T-cell (primary cell): ENCODE data around the gene MUC4. TPM values are rescaled to one million over a fixed set of nuclear protein-coding genes. Genes with fewer than 3 reads are reported as not detected.

Experiments
- ATAC-seq, 4 experiments: fragments of 200-7000 bp in 3 of 4; fragments of 150-1000 bp in 1 of 4; cut with Tn5 transposase; replicated peaks in 1 of 4; 1 replicate in 3 of 4; 2 replicates in 1 of 4; pipeline ENCODE4 v1.10.0; 2021; ENCODE audit warnings: moderate library complexity in 3 of 4, mild to moderate bottlenecking in 2 of 4, moderate number of reproducible peaks in 1 of 4
- CTCF ChIA-PET, 2 donors: fragments of 300-600 bp; sonication (Branson Sonifier 250); formaldehyde crosslinking; loops; one replicate each; lab custom pipeline; 2022; ENCODE audit warnings: antibody characterized with exemption in 2 of 2; lab: Charles Lee
- POLR2A ChIA-PET, 2 donors: fragments of 300-600 bp; sonication (Branson Sonifier 250); formaldehyde crosslinking; loops; one replicate each; lab custom pipeline; 2022; ENCODE audit warnings: antibody characterized with exemption in 2 of 2; lab: Charles Lee
- DNase-seq, 35 experiments: peaks; one replicate each; pipeline versions ENCODE4 v3.0.0 to v3.0.0-alpha.2; 2013 to 2023
- H3K27ac ChIP-seq: one replicate; pipeline ENCODE4 v1.5.1; 2013; ENCODE audit warnings: low read length
- H3K27me3 ChIP-seq, 2 experiments: replicated peaks in 1 of 2; 1 replicate in 1 of 2; 2 replicates in 1 of 2; pipeline versions ENCODE4 v1.6.1 to v1.7.0; 2013; ENCODE audit warnings: low read length in 1 of 2, mixed read lengths in 1 of 2; ENCODE audit not compliant: control insufficient read depth in 2 of 2, insufficient read depth in 2 of 2; ENCODE audit errors: extremely low read depth in 1 of 2
- H3K36me3 ChIP-seq, 2 donors: 1 replicate in 1 of 2; 2 replicates in 1 of 2; pipeline versions ENCODE4 v1.6.1 to v1.7.0; 2013; ENCODE audit warnings: low read length in 1 of 2; ENCODE audit not compliant: control insufficient read depth in 2 of 2, insufficient read depth in 1 of 2; ENCODE audit errors: extremely low read depth in 1 of 2
- H3K4me1 ChIP-seq, 2 experiments: 1 replicate in 1 of 2; 2 replicates in 1 of 2; pipeline versions ENCODE4 v1.6.1 to v1.7.0; 2013; ENCODE audit warnings: low read length in 2 of 2, mixed read lengths in 1 of 2; ENCODE audit not compliant: insufficient read depth in 2 of 2, control insufficient read depth in 1 of 2; ENCODE audit errors: extremely low read depth in 1 of 2
- H3K4me3 ChIP-seq, 2 donors: 1 replicate in 1 of 2; 2 replicates in 1 of 2; pipeline versions ENCODE4 v1.5.1 to v1.7.0; 2013; ENCODE audit warnings: mild to moderate bottlenecking in 2 of 2, low read length in 1 of 2, moderate library complexity in 1 of 2; ENCODE audit not compliant: control insufficient read depth in 1 of 2; ENCODE audit errors: extremely low read depth in 1 of 2
- H3K9me3 ChIP-seq: 2 replicates; pipeline ENCODE4 v1.7.0; 2013
- H3K27ac Mint-ChIP-seq, 2 donors: one replicate each; pipeline ENCODE4 v1.8.0; 2020 to 2021; ENCODE audit warnings: mild to moderate bottlenecking in 2 of 2, mixed read lengths in 2 of 2
- H3K27me3 Mint-ChIP-seq, 2 donors: one replicate each; pipeline ENCODE4 v1.8.0; 2021 to 2022; ENCODE audit warnings: mixed read lengths in 2 of 2
- H3K36me3 Mint-ChIP-seq: one replicate; pipeline ENCODE4 v1.8.0; 2021; ENCODE audit warnings: mixed read lengths
- H3K4me1 Mint-ChIP-seq, 3 donors: one replicate each; pipeline ENCODE4 v1.8.0; 2020 to 2022; ENCODE audit warnings: mixed read lengths in 3 of 3, mild to moderate bottlenecking in 1 of 3
- H3K4me3 Mint-ChIP-seq, 3 donors: one replicate each; pipeline ENCODE4 v1.8.0; 2020 to 2022; ENCODE audit warnings: mild to moderate bottlenecking in 3 of 3, mixed read lengths in 3 of 3, moderate library complexity in 3 of 3
- H3K9me3 Mint-ChIP-seq, 3 donors: one replicate each; pipeline ENCODE4 v1.8.0; 2020 to 2022; ENCODE audit warnings: mixed read lengths in 3 of 3
- WGBS: methylation state at CpG from one replicate; pipeline ENCODE4 v1.1.5; 2013; ENCODE audit warnings: missing lambda C conversion rate; ENCODE audit not compliant: insufficient coverage; 5-methylcytosine and 5-hydroxymethylcytosine counted together
- total RNA-seq, 35 experiments: library from RNA in 6 of 35; stranded (reverse) in 6 of 35; fragments of 120-200 nt in 1 of 35; gene quantifications; one replicate each; pipeline versions ENCODE4 v1.2.1 to v1.2.4 and lab custom pipeline; 2013 to 2026

MUC4 gene
- total RNA-seq, 5 donors from 2014 or later (not counting 1 experiment from before 2014, with no cell fraction given) = 0.03 to 0.16 (median 0.05) TPM; not detected in 1

GRCh38 chr3:195701042-195701915, 110.5 kb downstream of the MUC4 start:
- no peaks in the 10 kb centered on the region for H3K4me1 ChIP-seq
- WGBS = 83% methylated on average over 6 of the region's 9 CpGs
- Mint-ChIP-seq H3K36me3 (peaks cover 16% of the 10 kb centered on the region), H3K4me3 (no peak overlapping the region), H3K27ac (no peak overlapping the region), H3K27me3 (no peaks in the 10 kb centered on the region), H3K4me1 (peaks cover 0 to 6% (median 0%) of the 10 kb centered on the region in 3 donors), H3K9me3 (no peaks in the 10 kb centered on the region)
- CTCF ChIA-PET = interaction anchor here in 1 of 2 donors (0.6 kb wide), 1 partner anchor 157 kb away, joined by 3 read pairs; no protein-coding TSS in a partner anchor
- H3K27me3 ChIP-seq = no peaks in the 10 kb centered on the region
- POLR2A ChIA-PET = no interaction called here
- H3K9me3 ChIP-seq = no peaks in the 10 kb centered on the region
- ATAC-seq (no peak), DNase-seq (no peak)
- H3K36me3 ChIP-seq = peaks cover 0 to 6% of the 10 kb centered on the region in 2 donors
- H3K27ac ChIP-seq = no peak overlapping the region
- H3K4me3 ChIP-seq = no peak overlapping the region

- Histone ChIP-seq H3K4me1 (no peaks in the 10 kb centered on the region), H3K27me3 (no peaks in the 10 kb centered on the region), H3K27ac (no peak overlapping the region), H3K36me3 (peaks cover 0 to 6% of the 10 kb centered on the region in 2 donors), H3K4me3 (no peak overlapping the region), H3K9me3 (no peaks in the 10 kb centered on the region)
- POLR2A ChIA-PET = no interaction called here
- no peak overlapping the region for H3K27ac Mint-ChIP-seq
- H3K27me3 Mint-ChIP-seq = no peaks in the 10 kb centered on the region
- ATAC-seq (no peak), DNase-seq (no peak)
- H3K4me1 Mint-ChIP-seq = peaks cover 0 to 6% (median 3%) of the 10 kb centered on the region in 3 donors
- no peak overlapping the region for H3K4me3 Mint-ChIP-seq
- H3K36me3 Mint-ChIP-seq = peaks cover 22% of the 10 kb centered on the region
- CTCF ChIA-PET = no interaction called here
- H3K9me3 Mint-ChIP-seq = no peaks in the 10 kb centered on the region
- WGBS = 93% methylated on average over 3 of the region's 5 CpGs
Measured at GRCh38 chr3:195700319-195700718, 111.4 kb downstream of the MUC4 start.

GRCh38 chr3:195699860-195700259, 111.9 kb downstream of the MUC4 start:
- no peaks in the 10 kb centered on the region for H3K27me3 Mint-ChIP-seq
- peaks cover 3 to 7% of the 10 kb centered on the region in 2 donors for H3K36me3 ChIP-seq
- no peak overlapping the region for H3K4me3 ChIP-seq
- H3K36me3 Mint-ChIP-seq = peaks cover 25% of the 10 kb centered on the region
- no peak for DNase-seq
- no peak overlapping the region for H3K4me3 Mint-ChIP-seq
- peaks cover 0 to 6% (median 3%) of the 10 kb centered on the region in 3 donors for H3K4me1 Mint-ChIP-seq
- no peaks in the 10 kb centered on the region for H3K27me3 ChIP-seq
- H3K9me3 Mint-ChIP-seq = no peaks in the 10 kb centered on the region
- H3K27ac ChIP-seq = no peak overlapping the region
- no peaks in the 10 kb centered on the region for H3K9me3 ChIP-seq
- ATAC-seq = no peak
- peak overlapping the region in 1 of 2 donors; percentile 4 for H3K27ac Mint-ChIP-seq
- 98% methylated on average over 4 of the region's 6 CpGs for WGBS
- CTCF ChIA-PET = no interaction called here
- POLR2A ChIA-PET = interaction anchor here in 1 of 2 donors (0.5 kb wide), 1 partner anchor 680 kb away, joined by 6 read pairs; no protein-coding TSS in a partner anchor
- no peaks in the 10 kb centered on the region for H3K4me1 ChIP-seq

GRCh38 chr3:195699388-195699771, 112.3 kb downstream of the MUC4 start:
- H3K27ac Mint-ChIP-seq = peak overlapping the region in 1 of 2 donors; percentile 4
- no peaks in the 10 kb centered on the region for H3K27me3 Mint-ChIP-seq
- ChIA-PET POLR2A (interaction anchor here in 1 of 2 donors (0.5 kb wide), 1 partner anchor 681 kb away, joined by 6 read pairs; no protein-coding TSS in a partner anchor), CTCF (no interaction called here)
- no peak for DNase-seq
- peaks cover 0 to 6% (median 3%) of the 10 kb centered on the region in 3 donors for H3K4me1 Mint-ChIP-seq
- H3K9me3 Mint-ChIP-seq = no peaks in the 10 kb centered on the region
- Histone ChIP-seq H3K4me1 (no peaks in the 10 kb centered on the region), H3K27ac (no peak overlapping the region), H3K9me3 (no peaks in the 10 kb centered on the region), H3K27me3 (no peaks in the 10 kb centered on the region), H3K4me3 (no peak overlapping the region), H3K36me3 (peaks cover 3 to 12% of the 10 kb centered on the region in 2 donors)
- 100% methylated on average over 2 of the region's 2 CpGs for WGBS
- H3K36me3 Mint-ChIP-seq = peaks cover 25% of the 10 kb centered on the region
- ATAC-seq = no peak
- H3K4me3 Mint-ChIP-seq = no peak overlapping the region

DNA sequence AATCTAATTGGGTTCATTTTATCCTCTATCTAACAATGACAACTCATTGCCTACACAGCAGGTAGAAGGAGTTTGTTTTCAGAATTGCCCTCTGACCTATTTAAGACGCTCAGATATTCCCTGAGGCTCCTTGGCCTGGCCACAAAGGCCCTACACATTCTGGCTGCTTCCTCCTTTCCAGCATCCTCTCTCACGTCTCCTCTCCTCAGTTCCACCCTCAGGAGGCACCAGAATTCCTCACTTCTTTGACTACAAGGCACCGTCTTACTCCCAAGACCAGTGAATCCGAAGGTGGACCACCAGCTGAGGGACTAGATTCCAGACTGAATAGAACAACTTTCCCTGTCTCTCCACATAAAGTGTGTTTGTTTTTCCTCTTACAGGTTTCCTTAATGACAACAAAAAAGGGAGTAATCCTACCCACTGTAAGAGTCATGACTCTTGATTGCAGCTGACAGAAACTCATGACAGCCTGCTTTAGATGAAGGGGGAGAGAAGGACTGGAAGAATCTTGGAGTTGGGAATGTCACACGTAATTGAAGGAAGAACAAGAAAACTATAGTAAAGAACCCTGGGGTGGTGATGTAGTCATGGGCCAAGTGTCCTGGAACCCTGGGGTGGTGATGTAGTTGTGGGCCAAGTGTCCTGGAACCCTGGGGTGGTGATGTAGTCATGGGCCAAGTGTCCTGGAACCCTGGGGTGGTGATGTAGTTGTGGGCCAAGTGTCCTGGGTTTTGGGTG, 112.9 kb downstream of the MUC4 start:
- Mint-ChIP-seq H3K27ac (no peak overlapping the region), H3K4me1 (peaks cover 0 to 6% (median 3%) of the 10 kb centered on the region in 3 donors), H3K4me3 (no peak overlapping the region), H3K27me3 (no peaks in the 10 kb centered on the region), H3K36me3 (peaks cover 29% of the 10 kb centered on the region), H3K9me3 (no peaks in the 10 kb centered on the region)
- H3K27ac ChIP-seq = no peak overlapping the region
- no peaks in the 10 kb centered on the region for H3K9me3 ChIP-seq
- POLR2A ChIA-PET = no interaction called here
- 95% methylated on average over 5 of the region's 5 CpGs for WGBS
- no peak for DNase-seq
- ATAC-seq = no peak
- no peak overlapping the region for H3K4me3 ChIP-seq
- CTCF ChIA-PET = no interaction called here
- H3K27me3 ChIP-seq = no peaks in the 10 kb centered on the region
- H3K4me1 ChIP-seq = no peaks in the 10 kb centered on the region
- H3K36me3 ChIP-seq = peaks cover 3 to 17% of the 10 kb centered on the region in 2 donors

- Histone ChIP-seq H3K9me3 (no peaks in the 10 kb centered on the region), H3K36me3 (peaks cover 3 to 21% of the 10 kb centered on the region in 2 donors), H3K4me3 (no peak overlapping the region), H3K27me3 (no peaks in the 10 kb centered on the region), H3K27ac (no peak overlapping the region), H3K4me1 (no peaks in the 10 kb centered on the region)
- no peak for DNase-seq
- no peak overlapping the region for H3K4me3 Mint-ChIP-seq
- POLR2A ChIA-PET = no interaction called here
- CTCF ChIA-PET = no interaction called here
- no peaks in the 10 kb centered on the region for H3K9me3 Mint-ChIP-seq
- WGBS = 97% methylated on average over 3 of the region's 4 CpGs
- peaks cover 0 to 6% (median 3%) of the 10 kb centered on the region in 3 donors for H3K4me1 Mint-ChIP-seq
- peaks cover 33% of the 10 kb centered on the region for H3K36me3 Mint-ChIP-seq
- no peak overlapping the region for H3K27ac Mint-ChIP-seq
- no peaks in the 10 kb centered on the region for H3K27me3 Mint-ChIP-seq
- no peak for ATAC-seq
Measured at GRCh38 chr3:195698325-195698646, 113.4 kb downstream of the MUC4 start.
